ENCODE measurements around the gene KLC1. TPM values are rescaled to one million over a fixed set of nuclear protein-coding genes. Genes with fewer than 3 reads are reported as not detected.

The KLC1 gene
- total and polyA plus RNA-seq, 10 of the 15 experiments (the other 5 are each of a cell fraction or from before 2014, with no cell fraction given), result 5.5 to 137 (median 76.1) TPM

- TF ChIP-seq ZBTB11 (CRISPR knock-in tag; IDR thresholded peaks at IDR 0.05), result no peak
- no peak for TF ChIP-seq CHD1 (IDR thresholded peaks at IDR 0.05; ENCODE audit: low read depth, low read length)
- TF ChIP-seq SMAD1 (IDR thresholded peaks at IDR 0.05; ENCODE audit: low read depth, partially characterized antibody), result no peak
Measured at GRCh38 chr14:103723748-103724081, 94.7 kb downstream of the KLC1 start (continued).

GRCh38 chr14:103724116-103724515, 95.1 kb downstream of the KLC1 start:
- POLR2A ChIA-PET, result no interaction called here
- DNase-seq (ENCODE audit: low read depth, low spot score), result no peak
- no peak overlapping the region for H3K4me3 ChIP-seq
- H2AFZ ChIP-seq (ENCODE audit: control insufficient read depth, low read depth, low read length), result no peak overlapping the region
- 95% methylated on average over 20 of the region's 20 CpGs for WGBS (ENCODE audit: insufficient coverage, insufficient replicate concordance, low lambda C conversion rate, missing lambda C conversion rate)
- in situ Hi-C loops (cut with MboI), result no loop called here
- intact Hi-C loops (cut with micrococcal nuclease; ENCODE audit: unreplicated experiment), result no loop called here
- RAD21 ChIA-PET (ENCODE audit: unreplicated experiment), result no interaction called here
- no peaks in the 10 kb centered on the region for H3K79me2 ChIP-seq (ENCODE audit: control insufficient read depth, insufficient read depth, low read length)
- no peak for TF ChIP-seq SMAD5 (IDR thresholded peaks at IDR 0.05; ENCODE audit: low read depth)
- no peak for TF ChIP-seq TCF7 (IDR thresholded peaks at IDR 0.05; ENCODE audit: borderline replicate concordance)
- TF ChIP-seq EZH2 (IDR thresholded peaks at IDR 0.05; ENCODE audit: borderline replicate concordance, control insufficient read depth, low read depth, low read length), result no peak
- no peak for TF ChIP-seq HCFC1 (IDR thresholded peaks at IDR 0.05; ENCODE audit: low read length)
- no peak for TF ChIP-seq GATAD2B (conservative IDR thresholded peaks at IDR 0.05; ENCODE audit: low read depth)
- TF ChIP-seq BMI1 (IDR thresholded peaks at IDR 0.05; ENCODE audit: borderline replicate concordance), result no peak
- TF ChIP-seq ELK1 (IDR thresholded peaks at IDR 0.05; ENCODE audit: low read depth, low read length), result no peak
- no peak for TF ChIP-seq CHD4 (IDR thresholded peaks at IDR 0.05)
- no peak overlapping the region for H3K27ac ChIP-seq (ENCODE audit: control insufficient read depth, insufficient read depth)
- SMC1A ChIA-PET (ENCODE audit: uncharacterized antibody, unreplicated experiment), result interaction anchor here (0.6 kb wide), 1 partner anchor 46 kb away, joined by 3 read pairs; no protein-coding TSS in a partner anchor
- ATAC-seq, result no peak
- H3K36me3 ChIP-seq (ENCODE audit: control insufficient read depth in 2 of 2, insufficient read depth in 2 of 2, low read length in 1 of 2), result peaks cover 0 to 1% of the 10 kb centered on the region in 2 experiments; a peak in 2 of 4 replicates
- CTCF ChIA-PET, result interaction anchor here (1.0 kb wide), 1 partner anchor 88 kb away, joined by 3 read pairs; no protein-coding TSS in a partner anchor
- no peaks in the 10 kb centered on the region for H4K20me1 ChIP-seq (ENCODE audit: control insufficient read depth, insufficient read depth)
- no peaks in the 10 kb centered on the region for H3K4me1 ChIP-seq (ENCODE audit: control insufficient read depth, insufficient read depth, low read length)
- no peak overlapping the region for H3K4me2 ChIP-seq (ENCODE audit: control insufficient read depth, insufficient read depth)
- H3K27me3 ChIP-seq (replicated peaks in 1 of 2; ENCODE audit: control insufficient read depth in 2 of 2, insufficient read depth in 2 of 2, low read length in 1 of 2), result no peaks in the 10 kb centered on the region
- no TSS peak for BruUV-seq (replicated peaks)
- no peaks in the 10 kb centered on the region for H3K9me3 ChIP-seq (replicated peaks; ENCODE audit: control insufficient read depth, insufficient read depth, low read length)
- no peak overlapping the region for H3K9ac ChIP-seq (ENCODE audit: control insufficient read depth, insufficient read depth, low read length)
- no peak for FAIRE-seq

Data from GM12878 (cell line).